Measurements from ENCODE around the gene KRTAP4-16.
A peak's percentile ranks its signal among the peaks of the same experiment; 100 is the strongest.
"Not testable (repeated sequence)": the region's sequence is repeated elsewhere in the genome, so short reads cannot be mapped to it uniquely, and the experiment has no call there.

The KRTAP4-16 gene

GRCh38 chr17:41101586-41102259 lies at the start of gene KRTAP4-16:
TSS of gene KRTAP4-16 (minus strand) at chr17:41102209. CDS start at chr17:41102209, 0 bp downstream.
- FAIRE-seq, result no peak

GRCh38 chr17:41151525-41151924 lies 49.5 kb upstream of the KRTAP4-16 start:
- no peak for FAIRE-seq

- no peak for FAIRE-seq
These were observed 48.0 kb upstream of the KRTAP4-16 start for GRCh38 chr17:41150026-41150425.

- FAIRE-seq, result no peak
These were observed 47.6 kb upstream of the KRTAP4-16 start, which contains the start of gene KRTAP4-5 for GRCh38 chr17:41149652-41149985. TSS of gene KRTAP4-5 (minus strand) at chr17:41149825. CDS start at chr17:41149767, 58 bp downstream.

- not testable (repeated sequence) for FAIRE-seq
These were observed 47.1 kb upstream of the KRTAP4-16 start for GRCh38 chr17:41148971-41149651.

GRCh38 chr17:41147531-41148204 lies 45.7 kb upstream of the KRTAP4-16 start:
- FAIRE-seq, result no peak

- FAIRE-seq, result no peak
These were observed 43.3 kb upstream of the KRTAP4-16 start for GRCh38 chr17:41145261-41145660.

GRCh38 chr17:41144846-41145245 lies 42.8 kb upstream of the KRTAP4-16 start:
- FAIRE-seq, result no peak

- no peak for FAIRE-seq
These were observed 39.4 kb upstream of the KRTAP4-16 start for GRCh38 chr17:41141361-41141760.

- FAIRE-seq, result no peak
These were observed 38.5 kb upstream of the KRTAP4-16 start, which contains the start of gene KRTAP4-6 for GRCh38 chr17:41140360-41141131. TSS of gene KRTAP4-6 (minus strand) at chr17:41140544. CDS start at chr17:41140487, 57 bp downstream.

GRCh38 chr17:41139865-41140264 lies 37.9 kb upstream of the KRTAP4-16 start:
- not testable (repeated sequence) for FAIRE-seq

- no peak for FAIRE-seq
These were observed 32.1 kb upstream of the KRTAP4-16 start for GRCh38 chr17:41133880-41134735.

- FAIRE-seq, result no peak
These were observed 30.0 kb upstream of the KRTAP4-16 start for GRCh38 chr17:41131979-41132378.

- FAIRE-seq, result no peak
These were observed 25.4 kb upstream of the KRTAP4-16 start for GRCh38 chr17:41127371-41127770.

GRCh38 chr17:41126412-41126811 lies 24.4 kb upstream of the KRTAP4-16 start:
- no peak for FAIRE-seq

GRCh38 chr17:41125064-41125463 lies 23.1 kb upstream of the KRTAP4-16 start:
- FAIRE-seq, result no peak

- FAIRE-seq, result not testable (repeated sequence)
These were observed 22.0 kb upstream of the KRTAP4-16 start, which contains the start of gene KRTAP4-12 for GRCh38 chr17:41123991-41124371. TSS of gene KRTAP4-12 (minus strand) at chr17:41124182. CDS start at chr17:41124122, 60 bp downstream.

- not testable (repeated sequence) for FAIRE-seq
These were observed 21.4 kb upstream of the KRTAP4-16 start for GRCh38 chr17:41123292-41123990.

GRCh38 chr17:41121742-41122141 lies 19.7 kb upstream of the KRTAP4-16 start:
- no peak for FAIRE-seq

GRCh38 chr17:41119696-41120690 lies 18.0 kb upstream of the KRTAP4-16 start:
- FAIRE-seq, result peak; percentile 57
